BE2C (cell line): ENCODE data around the gene IFT43.

ENCODE experiments used
- DNase-seq: peaks from one replicate; pipeline ENCODE4 v3.0.0-alpha.2; 2020
- H3K27me3 ChIP-seq: fragments of 250-450 bp; sonication (Bioruptor Pico); 2 replicates; pipeline ENCODE4 v1.5.1; 2020; ENCODE audit warnings: mild to moderate bottlenecking
- H3K36me3 ChIP-seq: fragments of 250-450 bp; sonication (Bioruptor Pico); 2 replicates; pipeline ENCODE4 v1.5.1; 2020; ENCODE audit warnings: mild to moderate bottlenecking
- H3K4me1 ChIP-seq: fragments of 250-450 bp; sonication (Bioruptor Pico); 2 replicates; pipeline ENCODE4 v1.5.1; 2020
- H3K4me3 ChIP-seq: 2 replicates; pipeline ENCODE4 v1.5.1; 2011; ENCODE audit warnings: low read depth, low read length
- H3K9me3 ChIP-seq: fragments of 250-450 bp; sonication (Bioruptor Pico); 2 replicates; pipeline ENCODE4 v1.5.1; 2020
- CTCF ChIP-seq: IDR thresholded peaks from 2 replicates; pipeline ENCODE4 v1.5.1; 2012; ENCODE audit warnings: mild to moderate bottlenecking, low read depth, low read length

IFT43 gene

GRCh38 chr14:76034566-76034965 is 49.0 kb downstream of the IFT43 start:
- no peak overlapping the region for H3K4me3 ChIP-seq
- no peak for DNase-seq

GRCh38 chr14:76040704-76041103 is 55.1 kb downstream of the IFT43 start:
- no peaks in the 10 kb centered on the region for H3K36me3 ChIP-seq
- no peaks in the 10 kb centered on the region for H3K9me3 ChIP-seq
- H3K4me1 ChIP-seq, result no peaks in the 10 kb centered on the region
- no peak for DNase-seq
- no peak for TF ChIP-seq CTCF
- no peaks in the 10 kb centered on the region for H3K27me3 ChIP-seq
- no peak overlapping the region for H3K4me3 ChIP-seq

More at GRCh38 chr14:76034566-76034965, 49.0 kb downstream of the IFT43 start:
- Histone ChIP-seq H3K9me3 (no peaks in the 10 kb centered on the region), H3K36me3 (no peaks in the 10 kb centered on the region), H3K4me1 (no peaks in the 10 kb centered on the region), H3K27me3 (no peaks in the 10 kb centered on the region)
- TF ChIP-seq CTCF, result no peak

GRCh38 chr14:76045773-76046172 is 60.2 kb downstream of the IFT43 start:
- Histone ChIP-seq H3K27me3 (no peaks in the 10 kb centered on the region), H3K4me3 (no peak overlapping the region), H3K36me3 (no peaks in the 10 kb centered on the region), H3K9me3 (no peaks in the 10 kb centered on the region), H3K4me1 (no peaks in the 10 kb centered on the region)
- TF ChIP-seq CTCF, result no peak
- DNase-seq, result no peak

GRCh38 chr14:76050250-76050649 is 64.7 kb downstream of the IFT43 start:
- H3K4me3 ChIP-seq, result no peak overlapping the region
- no peaks in the 10 kb centered on the region for H3K36me3 ChIP-seq
- no peaks in the 10 kb centered on the region for H3K9me3 ChIP-seq
- TF ChIP-seq CTCF, result no peak
- H3K4me1 ChIP-seq, result peaks cover 8% of the 10 kb centered on the region; the same call in 1 of the 2 replicates
- DNase-seq, result no peak
- H3K27me3 ChIP-seq, result no peaks in the 10 kb centered on the region

- Histone ChIP-seq H3K4me1 (peaks cover 8% of the 10 kb centered on the region; the same call in 1 of the 2 replicates), H3K36me3 (no peaks in the 10 kb centered on the region), H3K9me3 (no peaks in the 10 kb centered on the region), H3K27me3 (no peaks in the 10 kb centered on the region), H3K4me3 (no peak overlapping the region)
- peak; percentile 84 for TF ChIP-seq CTCF
- peak; percentile 62 for DNase-seq
Measured at GRCh38 chr14:76050797-76051392, 65.3 kb downstream of the IFT43 start.

GRCh38 chr14:76051717-76052465 is 66.3 kb downstream of the IFT43 start:
- no peak for TF ChIP-seq CTCF
- Histone ChIP-seq H3K27me3 (no peaks in the 10 kb centered on the region), H3K4me1 (peaks cover 8% of the 10 kb centered on the region; the same call in 1 of the 2 replicates), H3K4me3 (no peak overlapping the region), H3K9me3 (no peaks in the 10 kb centered on the region), H3K36me3 (no peaks in the 10 kb centered on the region)
- DNase-seq, result no peak
